Mesendoderm (in vitro differentiated cells): Measurements from ENCODE around the gene GLIS1.

Experiments used
- DNase-seq: peaks from one replicate; pipeline ENCODE4 v3.0.0; 2013
- H2AK5ac ChIP-seq: 2 replicates; pipeline ENCODE4 v1.6.1; 2013; ENCODE audit warnings: low read length, inconsistent platforms
- H2BK120ac ChIP-seq: 2 replicates; pipeline ENCODE4 v1.6.1; 2013; ENCODE audit warnings: low read depth, mild to moderate bottlenecking, low read length, moderate library complexity, mixed read lengths
- H2BK15ac ChIP-seq: replicated peaks from 2 replicates; pipeline ENCODE4 v1.6.1; 2013; ENCODE audit warnings: low read depth, mild to moderate bottlenecking, moderate library complexity
- H2BK5ac ChIP-seq: 2 replicates; pipeline ENCODE4 v1.6.1; 2013; ENCODE audit warnings: low read length, inconsistent platforms
- H3K18ac ChIP-seq: 2 replicates; pipeline ENCODE4 v1.6.1; 2013; ENCODE audit warnings: mild to moderate bottlenecking, low read length, mixed read lengths
- H3K23ac ChIP-seq: one replicate; pipeline ENCODE4 v1.6.1; 2013; ENCODE audit warnings: low read length
- H3K27ac ChIP-seq: 2 replicates; pipeline ENCODE4 v1.5.1; 2013; ENCODE audit warnings: low read depth, mild to moderate bottlenecking, inconsistent platforms, low read length, moderate library complexity
- H3K27me3 ChIP-seq: 2 replicates; pipeline ENCODE4 v1.6.1; 2013; ENCODE audit warnings: low read length, control low read depth, mild to moderate bottlenecking, inconsistent platforms; ENCODE audit not compliant: insufficient read depth, poor library complexity
- H3K36me3 ChIP-seq: 2 replicates; pipeline ENCODE4 v1.6.1; 2013; ENCODE audit warnings: low read length, inconsistent platforms; ENCODE audit not compliant: control insufficient read depth, insufficient read depth
- H3K4ac ChIP-seq: one replicate; pipeline ENCODE4 v1.6.1; 2013; ENCODE audit warnings: low read depth, mild to moderate bottlenecking, low read length, moderate library complexity
- H3K4me1 ChIP-seq: 2 replicates; pipeline ENCODE4 v1.6.1; 2013; ENCODE audit warnings: low read depth, low read length, inconsistent platforms; ENCODE audit not compliant: control insufficient read depth
- H3K4me2 ChIP-seq: 2 replicates; pipeline ENCODE4 v1.6.1; 2013; ENCODE audit warnings: low read length
- H3K4me3 ChIP-seq: 2 replicates; pipeline ENCODE4 v1.5.1; 2013; ENCODE audit warnings: mild to moderate bottlenecking, low read length
- H3K56ac ChIP-seq: one replicate; pipeline ENCODE4 v1.6.1; 2013; ENCODE audit warnings: low read length
- H3K79me1 ChIP-seq: 2 replicates; pipeline ENCODE4 v1.6.1; 2013; ENCODE audit warnings: low read length, inconsistent platforms
- H3K79me2 ChIP-seq: 2 replicates; pipeline ENCODE4 v1.6.1; 2013; ENCODE audit warnings: mild to moderate bottlenecking, low read length; ENCODE audit not compliant: control insufficient read depth, insufficient read depth
- H3K9ac ChIP-seq: 2 replicates; pipeline ENCODE4 v1.6.1; 2013; ENCODE audit warnings: low read length, inconsistent platforms
- H4K5ac ChIP-seq: one replicate; pipeline ENCODE4 v1.6.1; 2013; ENCODE audit warnings: low read length
- H4K8ac ChIP-seq: one replicate; pipeline ENCODE4 v1.6.1; 2013; ENCODE audit warnings: low read depth, mild to moderate bottlenecking, control low read depth, low read length, moderate library complexity
- WGBS: extraction: QIAGEN DNeasy Blood & Tissue Kit; methylation state at CpG from one replicate; pipeline ENCODE4 v1.1.7; 2013; ENCODE audit warnings: low lambda C conversion rate, missing lambda C conversion rate; ENCODE audit not compliant: insufficient coverage; ENCODE audit errors: extremely low coverage; 5-methylcytosine and 5-hydroxymethylcytosine counted together

Gene GLIS1

GRCh38 chr1:53655931-53656746, 82.8 kb downstream of the GLIS1 start:
- Histone ChIP-seq H3K4me2 (no peak overlapping the region), H3K18ac (no peak overlapping the region), H2BK5ac (no peak overlapping the region), H3K4ac (no peak overlapping the region), H3K79me1 (peaks cover 9% of the 10 kb centered on the region), H4K5ac (no peak overlapping the region), H3K4me3 (no peak overlapping the region), H3K9ac (no peak overlapping the region), H2BK120ac (no peak overlapping the region), H3K4me1 (peaks cover 2% of the 10 kb centered on the region), H3K36me3 (no peaks in the 10 kb centered on the region), H3K79me2 (no peaks in the 10 kb centered on the region), H3K27ac (no peak overlapping the region), H3K27me3 (no peaks in the 10 kb centered on the region), H3K56ac (no peak overlapping the region), H2AK5ac (no peak overlapping the region), H4K8ac (no peak overlapping the region), H3K23ac (no peak overlapping the region), H2BK15ac (no peak overlapping the region)
- WGBS = no CpG with 5 or more reads among the region's 10 CpGs
- DNase-seq = no peak

- Histone ChIP-seq H3K36me3 (no peaks in the 10 kb centered on the region), H3K4me3 (no peak overlapping the region), H3K79me1 (peaks cover 8% of the 10 kb centered on the region), H4K5ac (no peak overlapping the region), H3K18ac (no peak overlapping the region), H2BK15ac (no peak overlapping the region), H3K4ac (no peak overlapping the region), H3K4me2 (no peak overlapping the region), H3K9ac (no peak overlapping the region), H3K79me2 (no peaks in the 10 kb centered on the region), H2BK120ac (no peak overlapping the region), H3K27me3 (no peaks in the 10 kb centered on the region), H3K56ac (no peak overlapping the region), H3K27ac (no peak overlapping the region), H2AK5ac (no peak overlapping the region), H3K4me1 (peaks cover 2% of the 10 kb centered on the region), H4K8ac (no peak overlapping the region), H2BK5ac (no peak overlapping the region), H3K23ac (no peak overlapping the region)
- DNase-seq = peak; percentile 29
- no CpG with 5 or more reads among the region's 27 CpGs for WGBS
Observed at GRCh38 chr1:53654216-53655210, 84.5 kb downstream of the GLIS1 start.

GRCh38 chr1:53653631-53654030, 85.3 kb downstream of the GLIS1 start:
- Histone ChIP-seq H3K23ac (no peak overlapping the region), H4K8ac (no peak overlapping the region), H3K4me3 (no peak overlapping the region), H3K18ac (no peak overlapping the region), H3K9ac (no peak overlapping the region), H3K4me1 (peaks cover 2% of the 10 kb centered on the region), H3K4me2 (no peak overlapping the region), H2BK15ac (no peak overlapping the region), H3K4ac (no peak overlapping the region), H2AK5ac (no peak overlapping the region), H3K36me3 (no peaks in the 10 kb centered on the region), H3K56ac (no peak overlapping the region), H4K5ac (no peak overlapping the region), H2BK5ac (no peak overlapping the region), H3K79me2 (no peaks in the 10 kb centered on the region), H3K27me3 (no peaks in the 10 kb centered on the region), H3K27ac (no peak overlapping the region), H2BK120ac (no peak overlapping the region), H3K79me1 (peaks cover 7% of the 10 kb centered on the region)
- WGBS = no CpG with 5 or more reads among the region's 5 CpGs
- DNase-seq = no peak

GRCh38 chr1:53653200-53653575, 85.8 kb downstream of the GLIS1 start:
- DNase-seq = no peak
- Histone ChIP-seq H3K4me1 (peaks cover 2% of the 10 kb centered on the region), H3K4ac (no peak overlapping the region), H3K4me3 (no peak overlapping the region), H3K56ac (no peak overlapping the region), H2AK5ac (no peak overlapping the region), H3K27me3 (no peaks in the 10 kb centered on the region), H2BK120ac (no peak overlapping the region), H3K79me1 (peaks cover 6% of the 10 kb centered on the region), H2BK15ac (no peak overlapping the region), H3K18ac (no peak overlapping the region), H3K36me3 (no peaks in the 10 kb centered on the region), H3K9ac (no peak overlapping the region), H4K8ac (no peak overlapping the region), H3K27ac (no peak overlapping the region), H3K79me2 (no peaks in the 10 kb centered on the region), H2BK5ac (no peak overlapping the region), H4K5ac (no peak overlapping the region), H3K23ac (no peak overlapping the region), H3K4me2 (no peak overlapping the region)
- no CpG with 5 or more reads among the region's 7 CpGs for WGBS

- H2BK120ac ChIP-seq = no peak overlapping the region
- no peak overlapping the region for H3K18ac ChIP-seq
- H4K5ac ChIP-seq = no peak overlapping the region
- DNase-seq = no peak
- H3K4me3 ChIP-seq = no peak overlapping the region
- H3K36me3 ChIP-seq = no peaks in the 10 kb centered on the region
- no peak overlapping the region for H3K4me2 ChIP-seq
- no peak overlapping the region for H2BK5ac ChIP-seq
- WGBS = no CpG with 5 or more reads among the region's 7 CpGs
- no peaks in the 10 kb centered on the region for H3K27me3 ChIP-seq
- H2BK15ac ChIP-seq = no peak overlapping the region
- no peak overlapping the region for H4K8ac ChIP-seq
- no peaks in the 10 kb centered on the region for H3K79me2 ChIP-seq
- no peak overlapping the region for H3K4ac ChIP-seq
- no peak overlapping the region for H3K9ac ChIP-seq
- H3K56ac ChIP-seq = no peak overlapping the region
- peaks cover 2% of the 10 kb centered on the region for H3K4me1 ChIP-seq
- peaks cover 6% of the 10 kb centered on the region for H3K79me1 ChIP-seq
- no peak overlapping the region for H2AK5ac ChIP-seq
- no peak overlapping the region for H3K23ac ChIP-seq
- no peak overlapping the region for H3K27ac ChIP-seq
Observed at GRCh38 chr1:53652441-53653199, 86.3 kb downstream of the GLIS1 start.
